ENCODE data around the gene CRK.
A peak's percentile ranks its signal among the peaks of the same experiment; 100 is the strongest.
"Not testable (repeated sequence)": the region's sequence is repeated elsewhere in the genome, so short reads cannot be mapped to it uniquely, and the experiment has no call there.

CRK gene

GRCh38 chr17:1386265-1386664, 69.8 kb downstream of the CRK start:
- TF ChIP-seq CTCF (IDR thresholded peaks at IDR 0.05; ENCODE audit: extremely low read depth, missing control alignments), result no peak
- no peak for DNase-seq (ENCODE audit: low spot score)

GRCh38 chr17:1385861-1386260, 70.2 kb downstream of the CRK start:
- DNase-seq (ENCODE audit: low spot score), result no peak
- no peak for TF ChIP-seq CTCF (IDR thresholded peaks at IDR 0.05; ENCODE audit: extremely low read depth, missing control alignments)

GRCh38 chr17:1384905-1385435, 71.1 kb downstream of the CRK start:
- no peak for TF ChIP-seq CTCF (IDR thresholded peaks at IDR 0.05; ENCODE audit: extremely low read depth, missing control alignments)
- no peak for DNase-seq (ENCODE audit: low spot score)

GRCh38 chr17:1379930-1380313, 76.1 kb downstream of the CRK start:
- DNase-seq (ENCODE audit: low spot score), result peak; percentile 51
- no peak for TF ChIP-seq CTCF (IDR thresholded peaks at IDR 0.05; ENCODE audit: extremely low read depth, missing control alignments)

- no peak for DNase-seq (ENCODE audit: low spot score)
- TF ChIP-seq CTCF (IDR thresholded peaks at IDR 0.05; ENCODE audit: extremely low read depth, missing control alignments), result no peak
These were observed 76.7 kb downstream of the CRK start for GRCh38 chr17:1379208-1379929.

- DNase-seq (ENCODE audit: low spot score), result not testable (repeated sequence)
These were observed 77.6 kb downstream of the CRK start for GRCh38 chr17:1378476-1378860.

- TF ChIP-seq CTCF (IDR thresholded peaks at IDR 0.05; ENCODE audit: extremely low read depth, missing control alignments), result no peak
These were observed 78.7 kb downstream of the CRK start for GRCh38 chr17:1377334-1377733.

GRCh38 chr17:1376061-1376460, 80.0 kb downstream of the CRK start:
- no peak for TF ChIP-seq CTCF (IDR thresholded peaks at IDR 0.05; ENCODE audit: extremely low read depth, missing control alignments)
- no peak for DNase-seq (ENCODE audit: low spot score)

More at GRCh38 chr17:1377334-1377733, 78.7 kb downstream of the CRK start:
- no peak for DNase-seq (ENCODE audit: low spot score)

Data from GM20000 (cell line).